K562 (cell line): ENCODE results near the gene CLDND1. TPM values are rescaled to one million over a fixed set of nuclear protein-coding genes. Genes with fewer than 3 reads are reported as not detected.

Source experiments
- CBX1 ChIP-seq: sonication (generic); IDR thresholded peaks from 2 replicates; pipeline ENCODE4 v1.6.1; 2016; ENCODE audit warnings: antibody characterized with exemption, low read depth, mild to moderate bottlenecking
- DPF2 ChIP-seq: fragments of 450-650 bp; IDR thresholded peaks from 2 replicates; pipeline ENCODE4 v1.6.1; 2016
- EWSR1 ChIP-seq: fragments of 450-650 bp; IDR thresholded peaks from 2 replicates; pipeline ENCODE4 v1.6.1; 2018; ENCODE audit warnings: borderline replicate concordance, mild to moderate bottlenecking, low read depth, moderate library complexity; ENCODE audit not compliant: partially characterized antibody
- HMGN3 ChIP-seq: IDR thresholded peaks from 2 replicates; pipeline ENCODE4 v1.6.1; 2011; ENCODE audit warnings: borderline replicate concordance, low read depth, mild to moderate bottlenecking, mixed read lengths, low read length; ENCODE audit not compliant: insufficient read length; ENCODE audit errors: extremely low read depth
- HSF4 ChIP-seq: fragments of 250-450 bp; sonication (Bioruptor Pico); IDR thresholded peaks from 2 replicates; pipeline ENCODE4 v2.1.2; 2022; ENCODE audit warnings: mild to moderate bottlenecking, moderate library complexity, borderline replicate concordance
- JUND ChIP-seq, 2 experiments: IDR thresholded peaks; 2 replicates in 1 of 2; 3 replicates in 1 of 2; pipeline ENCODE4 v1.6.1; 2011; ENCODE audit warnings: borderline replicate concordance in 2 of 2, low read depth in 2 of 2, low read length in 2 of 2, improper control_type of control experiment in 1 of 2, missing biosample characterization in 1 of 2, missing genetic modification characterization in 1 of 2, missing genetic modification reagents in 1 of 2
- KDM1A ChIP-seq, 2 experiments: fragments of 450-650 bp; IDR thresholded peaks; 2 replicates each; pipeline ENCODE4 v1.6.1; 2016; ENCODE audit warnings: mild to moderate bottlenecking in 2 of 2
- MAFK ChIP-seq: IDR thresholded peaks from 2 replicates; pipeline ENCODE4 v1.6.1; 2011; ENCODE audit warnings: low read length, improper control_type of control experiment
- NR2C2 ChIP-seq, 2 experiments: fragments of 200-800 bp in 1 of 2; sonication (Bioruptor generic) in 1 of 2; sonication (generic) in 1 of 2; formaldehyde crosslinking in 1 of 2; IDR thresholded peaks; 2 replicates each; pipeline versions ENCODE4 v1.6.1 to v1.8.0; 2016 to 2022; ENCODE audit warnings: mild to moderate bottlenecking in 1 of 2, missing compliant biosample characterization in 1 of 2, missing genetic modification characterization in 1 of 2, missing genetic modification reagents in 1 of 2
- POLR2A ChIP-seq: fragments of 450-650 bp; conservative IDR thresholded peaks from 2 replicates; pipeline ENCODE4 v1.6.1; 2016
- POLR2AphosphoS5 ChIP-seq: IDR thresholded peaks from 2 replicates; pipeline ENCODE4 v1.6.1; 2011; ENCODE audit warnings: mild to moderate bottlenecking, low read depth, low read length, moderate library complexity; ENCODE audit not compliant: control insufficient read depth, insufficient read depth
- RBM17 ChIP-seq: fragments of 200-400 bp; formaldehyde crosslinking; IDR thresholded peaks from 2 replicates; pipeline ENCODE4 v1.6.1; 2017; ENCODE audit warnings: low read depth, mild to moderate bottlenecking, low read length, borderline replicate concordance
- SAFB2 ChIP-seq: fragments of 200-400 bp; formaldehyde crosslinking; IDR thresholded peaks from 2 replicates; pipeline ENCODE4 v1.6.1; 2018; ENCODE audit warnings: borderline replicate concordance, low read length, low read depth, moderate library complexity; ENCODE audit not compliant: severe bottlenecking
- ZNF561 ChIP-seq: fragments of 450-650 bp; formaldehyde crosslinking; conservative IDR thresholded peaks from 2 replicates; pipeline ENCODE4 v1.4.0; 2020; ENCODE audit warnings: mild to moderate bottlenecking, moderate library complexity
- polyA plus RNA-seq, 8 experiments: library from polyadenylated mRNA; depleted of rRNA in 4 of 8; stranded (reverse) in 5 of 8; unstranded in 3 of 8; fragments of >200 nt; fragmentation: Nextera tagmentation in 2 of 8; fragmentation: Illumina TruSeq in 1 of 8; extraction: Ambion mirVana in 2 of 8; extraction: Trizol in 1 of 8; gene quantifications; 2 replicates each; pipeline versions ENCODE4 v1.2.1 to v1.2.3, GENCODE V29; 2011 to 2014; ENCODE audit warnings: inconsistent platforms in 1 of 8, missing spikeins in 1 of 8
- total RNA-seq, 7 experiments: library from RNA; depleted of rRNA in 6 of 7; stranded (reverse); fragments of >200 nt in 6 of 7; fragmentation: Illumina TruSeq in 2 of 7; extraction: Trizol in 2 of 7; gene quantifications; 2 replicates each; pipeline versions ENCODE4 v1.2.1 to v1.2.3, GENCODE V29; 2011 to 2021; ENCODE audit warnings: low replicate concordance in 1 of 7
- TF ChIP-seq, protein P1 (sequence below), 3 experiments: fragments of 200-800 bp in 1 of 3; fragments of 250-450 bp in 1 of 3; fragments of 450-650 bp in 1 of 3; sonication (Bioruptor Pico) in 1 of 3; sonication (Bioruptor generic) in 1 of 3; formaldehyde crosslinking in 1 of 3; IDR thresholded peaks; 2 replicates each; pipeline versions ENCODE4 v1.6.1 to v1.8.0; 2016 to 2022; ENCODE audit warnings: mild to moderate bottlenecking in 2 of 3, missing genetic modification characterization in 2 of 3, missing compliant biosample characterization in 1 of 3, moderate library complexity in 1 of 3
- TF ChIP-seq, protein P2 (sequence below): fragments of 450-650 bp; formaldehyde crosslinking; IDR thresholded peaks from 2 replicates; pipeline ENCODE4 v1.4.0; 2022; ENCODE audit warnings: missing genetic modification characterization
- TF ChIP-seq, protein P3 (sequence below): sonication (generic); formaldehyde crosslinking; IDR thresholded peaks from 2 replicates; pipeline ENCODE4 v1.8.1; 2023; ENCODE audit warnings: mild to moderate bottlenecking, missing genetic modification reagents
- TF ChIP-seq, protein P4 (sequence below), 2 experiments: IDR thresholded peaks; 2 replicates each; pipeline ENCODE4 v1.6.1; 2011; ENCODE audit warnings: borderline replicate concordance in 1 of 2, control low read depth in 1 of 2, low read depth in 1 of 2, low read length in 1 of 2, mild to moderate bottlenecking in 1 of 2, mixed read lengths in 1 of 2, moderate library complexity in 1 of 2; ENCODE audit not compliant: insufficient read depth in 1 of 2, insufficient read length in 1 of 2, poor library complexity in 1 of 2, severe bottlenecking in 1 of 2; ENCODE audit errors: extremely low read depth in 1 of 2

The CLDND1 gene
- total and polyA plus RNA-seq, 9 of the 15 experiments (the other 6 are each of a cell fraction or from before 2014, with no cell fraction given) = 29.2 to 141 (median 60.7) TPM

DNA sequence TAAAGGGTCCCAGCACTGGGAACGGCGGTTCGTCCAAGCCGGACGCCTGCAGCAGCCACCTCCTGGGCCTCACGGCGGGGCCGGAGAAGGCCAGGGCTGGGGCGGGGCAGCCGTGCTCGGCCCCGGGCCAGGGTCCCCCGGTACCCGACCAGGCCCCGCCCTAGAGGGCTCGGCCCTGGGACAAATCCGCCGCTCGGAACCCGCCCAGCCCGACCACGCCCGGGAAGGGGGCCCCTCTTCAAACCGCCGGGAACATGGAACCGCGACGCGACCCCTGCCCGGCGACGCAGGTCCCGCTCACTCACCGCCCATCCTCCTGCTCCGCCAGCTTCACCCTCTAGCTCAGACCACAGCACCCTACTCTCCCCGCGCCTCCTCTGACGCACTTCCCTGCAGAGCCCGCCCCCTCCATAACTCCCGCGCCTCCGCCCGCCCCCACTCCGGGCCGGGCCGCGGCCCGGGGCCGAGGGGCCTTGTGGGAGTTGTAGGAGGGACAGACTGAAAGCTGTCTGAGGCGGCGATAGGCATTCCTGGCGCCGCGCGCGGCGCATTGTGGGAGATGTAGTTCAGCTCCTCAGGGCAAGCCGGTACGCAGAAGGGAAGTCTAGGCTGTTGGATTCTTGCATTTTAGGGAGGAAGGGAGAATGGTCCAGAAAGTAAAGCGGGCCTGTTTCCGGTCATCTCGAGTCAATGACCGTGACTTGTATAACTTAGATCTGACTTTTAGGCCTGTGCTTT lies at the start of gene CLDND1 (continued):
- TF ChIP-seq, protein P1, sequence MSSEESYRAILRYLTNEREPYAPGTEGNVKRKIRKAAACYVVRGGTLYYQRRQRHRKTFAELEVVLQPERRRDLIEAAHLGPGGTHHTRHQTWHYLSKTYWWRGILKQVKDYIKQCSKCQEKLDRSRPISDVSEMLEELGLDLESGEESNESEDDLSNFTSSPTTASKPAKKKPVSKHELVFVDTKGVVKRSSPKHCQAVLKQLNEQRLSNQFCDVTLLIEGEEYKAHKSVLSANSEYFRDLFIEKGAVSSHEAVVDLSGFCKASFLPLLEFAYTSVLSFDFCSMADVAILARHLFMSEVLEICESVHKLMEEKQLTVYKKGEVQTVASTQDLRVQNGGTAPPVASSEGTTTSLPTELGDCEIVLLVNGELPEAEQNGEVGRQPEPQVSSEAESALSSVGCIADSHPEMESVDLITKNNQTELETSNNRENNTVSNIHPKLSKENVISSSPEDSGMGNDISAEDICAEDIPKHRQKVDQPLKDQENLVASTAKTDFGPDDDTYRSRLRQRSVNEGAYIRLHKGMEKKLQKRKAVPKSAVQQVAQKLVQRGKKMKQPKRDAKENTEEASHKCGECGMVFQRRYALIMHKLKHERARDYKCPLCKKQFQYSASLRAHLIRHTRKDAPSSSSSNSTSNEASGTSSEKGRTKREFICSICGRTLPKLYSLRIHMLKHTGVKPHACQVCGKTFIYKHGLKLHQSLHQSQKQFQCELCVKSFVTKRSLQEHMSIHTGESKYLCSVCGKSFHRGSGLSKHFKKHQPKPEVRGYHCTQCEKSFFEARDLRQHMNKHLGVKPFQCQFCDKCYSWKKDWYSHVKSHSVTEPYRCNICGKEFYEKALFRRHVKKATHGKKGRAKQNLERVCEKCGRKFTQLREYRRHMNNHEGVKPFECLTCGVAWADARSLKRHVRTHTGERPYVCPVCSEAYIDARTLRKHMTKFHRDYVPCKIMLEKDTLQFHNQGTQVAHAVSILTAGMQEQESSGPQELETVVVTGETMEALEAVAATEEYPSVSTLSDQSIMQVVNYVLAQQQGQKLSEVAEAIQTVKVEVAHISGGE (CRISPR knock-in tag; IDR thresholded peaks at IDR 0.05) = peak in 1 of 3 experiments; percentile 34; a peak in 1 of 6 replicates
- TF ChIP-seq ZNF561 (CRISPR knock-in tag) = no peak
- TF ChIP-seq HMGN3 = no peak
- peak; percentile 21; the same call in 1 of the 2 replicates for TF ChIP-seq JUND (IDR thresholded peaks at IDR 0.05; ENCODE audit: borderline replicate concordance, low read depth, low read length)
- TF ChIP-seq JUND (tag; IDR thresholded peaks at IDR 0.05; ENCODE audit: borderline replicate concordance, low read depth, low read length) = no peak; the same call in 2 of the 3 replicates
- TF ChIP-seq DPF2 = 0 out of 2 replicates have a peak, but pooled peaks have one; percentile 2
- TF ChIP-seq, protein P2, sequence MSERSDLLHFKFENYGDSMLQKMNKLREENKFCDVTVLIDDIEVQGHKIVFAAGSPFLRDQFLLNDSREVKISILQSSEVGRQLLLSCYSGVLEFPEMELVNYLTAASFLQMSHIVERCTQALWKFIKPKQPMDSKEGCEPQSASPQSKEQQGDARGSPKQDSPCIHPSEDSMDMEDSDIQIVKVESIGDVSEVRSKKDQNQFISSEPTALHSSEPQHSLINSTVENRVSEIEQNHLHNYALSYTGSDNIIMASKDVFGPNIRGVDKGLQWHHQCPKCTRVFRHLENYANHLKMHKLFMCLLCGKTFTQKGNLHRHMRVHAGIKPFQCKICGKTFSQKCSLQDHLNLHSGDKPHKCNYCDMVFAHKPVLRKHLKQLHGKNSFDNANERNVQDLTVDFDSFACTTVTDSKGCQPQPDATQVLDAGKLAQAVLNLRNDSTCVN (CRISPR knock-in tag) = no peak
- no peak for TF ChIP-seq MAFK
- TF ChIP-seq HSF4 = no peak
- TF ChIP-seq SAFB2 = no peak
- no peak for TF ChIP-seq KDM1A (IDR thresholded peaks at IDR 0.05)
- TF ChIP-seq NR2C2 (CRISPR knock-in tag; IDR thresholded peaks at IDR 0.05) = no peak
- TF ChIP-seq NR2C2 (tag; IDR thresholded peaks at IDR 0.05) = peak; percentile 75
- TF ChIP-seq, protein P3, sequence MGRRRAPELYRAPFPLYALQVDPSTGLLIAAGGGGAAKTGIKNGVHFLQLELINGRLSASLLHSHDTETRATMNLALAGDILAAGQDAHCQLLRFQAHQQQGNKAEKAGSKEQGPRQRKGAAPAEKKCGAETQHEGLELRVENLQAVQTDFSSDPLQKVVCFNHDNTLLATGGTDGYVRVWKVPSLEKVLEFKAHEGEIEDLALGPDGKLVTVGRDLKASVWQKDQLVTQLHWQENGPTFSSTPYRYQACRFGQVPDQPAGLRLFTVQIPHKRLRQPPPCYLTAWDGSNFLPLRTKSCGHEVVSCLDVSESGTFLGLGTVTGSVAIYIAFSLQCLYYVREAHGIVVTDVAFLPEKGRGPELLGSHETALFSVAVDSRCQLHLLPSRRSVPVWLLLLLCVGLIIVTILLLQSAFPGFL (CRISPR knock-in tag) = no peak
- no peak for TF ChIP-seq EWSR1
- TF ChIP-seq, protein P4, sequence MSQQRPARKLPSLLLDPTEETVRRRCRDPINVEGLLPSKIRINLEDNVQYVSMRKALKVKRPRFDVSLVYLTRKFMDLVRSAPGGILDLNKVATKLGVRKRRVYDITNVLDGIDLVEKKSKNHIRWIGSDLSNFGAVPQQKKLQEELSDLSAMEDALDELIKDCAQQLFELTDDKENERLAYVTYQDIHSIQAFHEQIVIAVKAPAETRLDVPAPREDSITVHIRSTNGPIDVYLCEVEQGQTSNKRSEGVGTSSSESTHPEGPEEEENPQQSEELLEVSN (IDR thresholded peaks at IDR 0.05; ENCODE audit: borderline replicate concordance in 1 of 2, extremely low read depth in 1 of 2, insufficient read depth in 1 of 2, insufficient read length in 1 of 2, low read depth in 1 of 2, low read length in 1 of 2, poor library complexity in 1 of 2, severe bottlenecking in 1 of 2) = no peak
- peak; percentile 81 for TF ChIP-seq POLR2A
- TF ChIP-seq RBM17 = no peak
- peak; percentile 64; the same call in 1 of the 2 replicates for TF ChIP-seq POLR2AphosphoS5
- 0 out of 2 replicates have a peak, but pooled peaks have one; percentile 56 for TF ChIP-seq CBX1
